GM18520 (cell line): ENCODE measurements around the gene MECR.
"Not testable (repeated sequence)": the region's sequence is repeated elsewhere in the genome, so short reads cannot be mapped to it uniquely, and the experiment has no call there.

ENCODE experiments used
- ATAC-seq: cut with Tn5 transposase; IDR thresholded peaks from one replicate; pipeline ENCODE4 v1.9.1; 2021; ENCODE audit not compliant: unreplicated experiment

Gene MECR

GRCh38 chr1:29172415-29172939 is 58.3 kb downstream of the MECR start:
- ATAC-seq: no peak

- ATAC-seq: no peak
These were observed 59.2 kb downstream of the MECR start for GRCh38 chr1:29171521-29171920.

- no peak for ATAC-seq
These were observed 59.6 kb downstream of the MECR start for GRCh38 chr1:29171089-29171488.

- no peak for ATAC-seq
These were observed 60.8 kb downstream of the MECR start for GRCh38 chr1:29169976-29170375.

- ATAC-seq: no peak
These were observed 62.8 kb downstream of the MECR start for GRCh38 chr1:29167904-29168303.

- no peak for ATAC-seq
These were observed 64.3 kb downstream of the MECR start for GRCh38 chr1:29166291-29166878.

- no peak for ATAC-seq
These were observed 66.1 kb downstream of the MECR start for GRCh38 chr1:29164588-29164987.

- ATAC-seq: no peak
These were observed 68.1 kb downstream of the MECR start for GRCh38 chr1:29162476-29163138.

- ATAC-seq: no peak
These were observed 68.7 kb downstream of the MECR start for GRCh38 chr1:29162025-29162424.

- no peak for ATAC-seq
These were observed 71.0 kb downstream of the MECR start for GRCh38 chr1:29159773-29160172.

GRCh38 chr1:29157269-29157601 is 73.5 kb downstream of the MECR start:
- ATAC-seq: no peak

- no peak for ATAC-seq
These were observed 74.0 kb downstream of the MECR start for GRCh38 chr1:29156543-29157268.

- ATAC-seq: no peak
These were observed 78.5 kb downstream of the MECR start for GRCh38 chr1:29152046-29152805.

- not testable (repeated sequence) for ATAC-seq
These were observed 80.4 kb downstream of the MECR start for GRCh38 chr1:29150346-29150745.

- ATAC-seq: no peak
These were observed 81.9 kb downstream of the MECR start for GRCh38 chr1:29148656-29149491.

- ATAC-seq: no peak
These were observed 84.8 kb downstream of the MECR start for GRCh38 chr1:29145739-29146437.

GRCh38 chr1:29144178-29144577 is 86.6 kb downstream of the MECR start:
- no peak for ATAC-seq

- ATAC-seq: no peak
These were observed 88.0 kb downstream of the MECR start for GRCh38 chr1:29142714-29143113.
